PC-9 (cell line): ENCODE data around the gene ANKRD34B. TPM values are rescaled to one million over a fixed set of nuclear protein-coding genes. Genes with fewer than 3 reads are reported as not detected.
A peak's percentile ranks its signal among the peaks of the same experiment; 100 is the strongest.

Experiments
- BruUV-seq: library from RNA; stranded (reverse); fragments of 400-500 nt; replicated peaks from 2 replicates; lab custom pipeline; 2021; lab: Mats Ljungman, UMichigan
- CTCF ChIA-PET: fragments of 300-600 bp; sonication (Branson Sonifier 250); formaldehyde crosslinking; loops from one replicate; lab custom pipeline; 2022; ENCODE audit warnings: antibody characterized with exemption; lab: Charles Lee
- POLR2A ChIA-PET: fragments of 300-600 bp; sonication (Branson Sonifier 250); formaldehyde crosslinking; loops from one replicate; lab custom pipeline; 2022; ENCODE audit warnings: antibody characterized with exemption; ENCODE audit not compliant: unreplicated experiment; lab: Charles Lee
- DNase-seq, 2 experiments: peaks; one replicate each; pipeline versions ENCODE4 v3.0.0 to v3.0.0-alpha.2; 2015 to 2022; ENCODE audit warnings: mixed read lengths in 1 of 2
- H2AFZ ChIP-seq: fragments of 200-600 bp; sonication (generic); 2 replicates; pipeline ENCODE4 v1.8.1; 2017; ENCODE audit warnings: antibody characterized with exemption
- H3F3A ChIP-seq: fragments of 200-600 bp; sonication (generic); 2 replicates; pipeline ENCODE4 v1.8.1; 2017; ENCODE audit warnings: antibody characterized with exemption, mild to moderate bottlenecking, low read depth; ENCODE audit not compliant: insufficient read depth
- H3K27ac ChIP-seq: fragments of 200-600 bp; sonication (generic); 2 replicates; pipeline ENCODE4 v1.6.1; 2016; ENCODE audit warnings: mixed run types
- H3K27me3 ChIP-seq: fragments of 200-600 bp; sonication (generic); 2 replicates; pipeline ENCODE4 v1.6.1; 2016; ENCODE audit warnings: low read depth, mixed run types; ENCODE audit not compliant: insufficient read depth
- H3K36me3 ChIP-seq: fragments of 200-600 bp; sonication (generic); 2 replicates; pipeline ENCODE4 v1.6.1; 2016; ENCODE audit warnings: low read depth, mixed run types
- H3K4me1 ChIP-seq: fragments of 200-600 bp; sonication (generic); replicated peaks from 2 replicates; pipeline ENCODE4 v1.6.1; 2016; ENCODE audit warnings: mixed run types; ENCODE audit not compliant: insufficient read depth
- H3K4me2 ChIP-seq: fragments of 200-600 bp; sonication (generic); 2 replicates; pipeline ENCODE4 v1.6.1; 2017; ENCODE audit warnings: mixed run types
- H3K4me3 ChIP-seq: fragments of 200-600 bp; sonication (generic); 2 replicates; pipeline ENCODE4 v1.6.1; 2016; ENCODE audit warnings: mixed run types
- H3K79me2 ChIP-seq: fragments of 200-600 bp; sonication (generic); 2 replicates; pipeline ENCODE4 v1.6.1; 2017; ENCODE audit warnings: low read depth, mixed run types
- H3K9me2 ChIP-seq: fragments of 200-600 bp; sonication (generic); 2 replicates; pipeline ENCODE4 v1.8.1; 2017; ENCODE audit warnings: mild to moderate bottlenecking; ENCODE audit not compliant: insufficient read depth
- H3K9me3 ChIP-seq: fragments of 200-600 bp; sonication (generic); 2 replicates; pipeline ENCODE4 v1.8.1; 2016; ENCODE audit warnings: low read depth; ENCODE audit not compliant: insufficient read depth
- H4K20me1 ChIP-seq: fragments of 200-600 bp; sonication (generic); 2 replicates; pipeline ENCODE4 v1.8.1; 2017; ENCODE audit not compliant: insufficient read depth
- CTCF ChIP-seq: fragments of 200-600 bp; sonication (generic); conservative IDR thresholded peaks from 2 replicates; pipeline ENCODE4 v1.6.1; 2017; ENCODE audit warnings: mixed run types, antibody characterized with exemption, mild to moderate bottlenecking, moderate library complexity
- EZH2 ChIP-seq: fragments of 200-600 bp; sonication (generic); IDR thresholded peaks from 2 replicates; pipeline ENCODE4 v1.8.0; 2017; ENCODE audit warnings: antibody characterized with exemption, low read depth
- intact Hi-C: fragments of 100-400 bp; cut with micrococcal nuclease; formaldehyde crosslinking; loops from one replicate; pipeline ENCODE4 v1.10.0; 2022; ENCODE audit not compliant: unreplicated experiment
- total RNA-seq: library from RNA; stranded (reverse); gene quantifications from 2 replicates; pipeline ENCODE4 v1.2.3, GENCODE V29; 2021

Gene ANKRD34B
- total RNA-seq, 1 experiment from 2014 or later = 0.26 TPM

- no peak for TF ChIP-seq CTCF
- TF ChIP-seq EZH2 = no peak
- Histone ChIP-seq H3K36me3 (no peaks in the 10 kb centered on the region), H3K79me2 (no peaks in the 10 kb centered on the region), H3F3A (peaks cover 7% of the 10 kb centered on the region; the same call in 1 of the 2 replicates), H3K9me2 (no peaks in the 10 kb centered on the region), H3K4me2 (peak overlapping the region; percentile 43), H3K4me3 (no peak overlapping the region), H2AFZ (no peak overlapping the region), H4K20me1 (no peaks in the 10 kb centered on the region), H3K9me3 (no peaks in the 10 kb centered on the region), H3K4me1 (peaks cover 13% of the 10 kb centered on the region), H3K27ac (peak overlapping the region; percentile 48; the same call in 1 of the 2 replicates), H3K27me3 (no peaks in the 10 kb centered on the region)
- CTCF ChIA-PET = no interaction called here
- POLR2A ChIA-PET = no interaction called here
- peak; percentile 47 to 84 for DNase-seq
- BruUV-seq = no TSS peak
- intact Hi-C loops = no loop called here
Measured at GRCh38 chr5:80516826-80517225, 53.3 kb downstream of the ANKRD34B start.

- BruUV-seq = no TSS peak
- Histone ChIP-seq H2AFZ (no peak overlapping the region), H3F3A (no peaks in the 10 kb centered on the region), H3K4me3 (no peak overlapping the region), H3K36me3 (no peaks in the 10 kb centered on the region), H3K9me2 (no peaks in the 10 kb centered on the region; the same call in 1 of the 2 replicates), H3K27ac (no peak overlapping the region), H4K20me1 (no peaks in the 10 kb centered on the region), H3K4me2 (no peak overlapping the region), H3K9me3 (no peaks in the 10 kb centered on the region), H3K79me2 (no peaks in the 10 kb centered on the region), H3K27me3 (no peaks in the 10 kb centered on the region), H3K4me1 (no peaks in the 10 kb centered on the region)
- no peak for TF ChIP-seq CTCF
- TF ChIP-seq EZH2 = no peak
- DNase-seq = no peak
- ChIA-PET CTCF (no interaction called here), POLR2A (no interaction called here)
- intact Hi-C loops = no loop called here
Measured at GRCh38 chr5:80509362-80509761, 60.7 kb downstream of the ANKRD34B start.

GRCh38 chr5:80508844-80509243 is 61.2 kb downstream of the ANKRD34B start:
- CTCF ChIA-PET = no interaction called here
- intact Hi-C loops = no loop called here

More at GRCh38 chr5:80508844-80509243, 61.2 kb downstream of the ANKRD34B start:
- Histone ChIP-seq H3K79me2 (no peaks in the 10 kb centered on the region), H3K4me3 (no peak overlapping the region), H3K27me3 (no peaks in the 10 kb centered on the region), H4K20me1 (no peaks in the 10 kb centered on the region), H3F3A (no peaks in the 10 kb centered on the region), H2AFZ (no peak overlapping the region), H3K27ac (no peak overlapping the region), H3K9me2 (no peaks in the 10 kb centered on the region; the same call in 1 of the 2 replicates), H3K9me3 (no peaks in the 10 kb centered on the region), H3K36me3 (no peaks in the 10 kb centered on the region), H3K4me2 (no peak overlapping the region), H3K4me1 (peaks cover under 1% of the 10 kb centered on the region; the same call in 1 of the 2 replicates)
- TF ChIP-seq EZH2 (no peak), CTCF (no peak)
- no TSS peak for BruUV-seq
- POLR2A ChIA-PET = no interaction called here
- no peak for DNase-seq
